22Rv1 (cell line): ENCODE data around the gene JPT2.

Source experiments
- CTCF ChIP-seq: fragments of 450-650 bp; IDR thresholded peaks from 2 replicates; pipeline ENCODE4 v1.5.1; 2017; ENCODE audit warnings: mild to moderate bottlenecking
- ZFX ChIP-seq: fragments of 450-650 bp; IDR thresholded peaks from 2 replicates; pipeline ENCODE4 v1.6.1; 2017; ENCODE audit warnings: antibody characterized with exemption, borderline replicate concordance

- no peak for TF ChIP-seq CTCF
- no peak for TF ChIP-seq ZFX
Observed at GRCh38 chr16:1696863-1697262, 18.8 kb downstream of the JPT2 start.
